Measurements from ENCODE around the gene NT5DC2.

The NT5DC2 gene

DNA sequence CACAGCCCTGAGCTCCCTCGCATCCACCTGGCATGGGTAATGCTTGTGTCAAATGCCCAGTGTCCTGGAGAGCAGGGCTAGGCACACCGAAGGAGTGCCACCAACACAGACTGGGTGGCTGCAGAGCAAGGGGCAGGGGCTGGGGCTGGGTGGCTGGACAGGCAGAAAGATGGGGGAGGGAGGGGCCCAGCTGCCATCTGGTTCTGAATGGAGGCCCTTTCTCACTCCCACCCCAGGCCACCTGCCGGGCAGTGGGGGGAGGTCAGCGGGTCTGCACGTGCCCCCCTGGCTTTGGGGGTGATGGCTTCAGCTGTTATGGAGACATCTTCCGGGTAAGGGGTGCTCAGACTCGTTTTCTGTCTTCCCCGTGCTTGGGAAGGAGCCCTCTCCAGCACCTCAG lies 21.6 kb downstream of the NT5DC2 start:
- Mint-ChIP-seq H3K9me3 (ENCODE audit: low read depth) (no peaks in the 10 kb centered on the region), H3K27me3 (no peaks in the 10 kb centered on the region), H3K4me3 (no peak overlapping the region), H3K36me3 (no peaks in the 10 kb centered on the region), H3K4me1 (ENCODE audit: low read depth) (no peaks in the 10 kb centered on the region), H3K27ac (no peak overlapping the region)

DNA sequence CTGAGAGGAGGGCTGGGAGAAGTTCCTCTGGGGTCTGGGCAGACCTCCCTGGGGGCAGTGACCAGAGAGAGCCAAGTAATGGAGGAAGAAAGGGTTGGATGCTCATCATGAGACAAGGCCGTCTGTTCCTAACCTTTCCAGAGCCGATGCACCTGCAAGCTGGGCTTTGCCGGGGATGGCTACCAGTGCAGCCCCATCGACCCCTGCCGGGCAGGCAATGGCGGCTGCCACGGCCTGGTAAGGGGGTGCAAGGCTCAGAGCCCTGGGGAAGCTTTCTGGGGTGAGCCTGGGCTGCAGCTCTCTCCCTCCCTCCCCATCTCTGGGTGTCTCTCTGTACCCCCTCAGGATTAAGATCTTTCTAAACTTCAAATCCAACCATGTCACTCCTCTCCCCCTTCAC lies 22.1 kb downstream of the NT5DC2 start:
- H3K4me1 Mint-ChIP-seq (ENCODE audit: low read depth) = no peaks in the 10 kb centered on the region
- H3K4me3 Mint-ChIP-seq = no peak overlapping the region
- no peak overlapping the region for H3K27ac Mint-ChIP-seq
- no peaks in the 10 kb centered on the region for H3K27me3 Mint-ChIP-seq
- H3K9me3 Mint-ChIP-seq (ENCODE audit: low read depth) = no peaks in the 10 kb centered on the region
- no peaks in the 10 kb centered on the region for H3K36me3 Mint-ChIP-seq

DNA sequence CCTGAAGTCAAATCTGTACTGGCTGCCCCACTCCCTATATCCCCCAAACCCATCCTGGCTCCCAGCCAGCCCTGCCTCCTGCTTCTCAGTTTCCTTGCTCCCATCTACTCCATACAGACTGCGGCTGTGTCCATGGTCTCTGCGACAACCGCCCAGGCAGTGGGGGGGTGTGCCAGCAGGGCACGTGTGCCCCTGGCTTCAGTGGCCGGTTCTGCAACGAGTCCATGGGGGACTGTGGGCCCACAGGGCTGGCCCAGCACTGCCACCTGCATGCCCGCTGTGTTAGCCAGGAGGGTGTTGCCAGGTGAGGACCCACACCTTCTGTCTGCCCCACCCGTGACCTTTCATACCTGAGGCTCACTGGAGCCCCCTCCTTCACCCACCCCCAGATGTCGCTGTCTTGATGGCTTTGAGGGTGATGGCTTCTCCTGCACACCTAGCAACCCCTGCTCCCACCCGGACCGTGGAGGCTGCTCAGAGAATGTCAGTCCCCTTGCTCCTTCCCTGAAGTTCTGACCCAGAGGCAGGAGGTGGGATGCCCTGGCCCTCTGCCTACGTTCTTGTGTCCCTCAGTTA lies 23.8 kb downstream of the NT5DC2 start:
- Mint-ChIP-seq H3K27me3 (no peaks in the 10 kb centered on the region), H3K27ac (no peak overlapping the region), H3K4me3 (no peak overlapping the region), H3K4me1 (ENCODE audit: low read depth) (no peaks in the 10 kb centered on the region), H3K36me3 (no peaks in the 10 kb centered on the region), H3K9me3 (ENCODE audit: low read depth) (no peaks in the 10 kb centered on the region)

DNA sequence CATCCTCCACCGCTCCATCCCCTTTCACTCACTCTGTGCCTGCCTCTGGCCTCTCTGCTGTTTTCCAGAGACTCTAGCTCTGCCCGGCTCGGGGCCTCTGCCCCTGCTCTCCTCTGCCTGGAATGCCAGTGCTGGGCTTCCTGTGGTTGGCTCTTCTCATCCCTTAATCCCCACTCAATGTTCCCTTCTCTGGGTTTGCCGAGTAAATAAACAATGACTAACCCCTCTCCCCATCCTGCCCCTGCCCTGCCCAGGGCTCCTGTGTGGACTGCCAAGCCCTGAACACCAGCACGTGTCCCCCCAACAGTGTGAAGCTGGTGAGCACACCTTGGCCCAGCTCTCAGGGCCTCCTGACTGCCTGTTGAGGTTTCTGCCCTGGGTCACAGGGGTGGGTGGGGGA lies 26.3 kb downstream of the NT5DC2 start:
- Mint-ChIP-seq H3K4me3 (no peak overlapping the region), H3K36me3 (no peaks in the 10 kb centered on the region), H3K27ac (no peak overlapping the region), H3K27me3 (no peaks in the 10 kb centered on the region), H3K9me3 (ENCODE audit: low read depth) (no peaks in the 10 kb centered on the region), H3K4me1 (ENCODE audit: low read depth) (no peaks in the 10 kb centered on the region)

DNA sequence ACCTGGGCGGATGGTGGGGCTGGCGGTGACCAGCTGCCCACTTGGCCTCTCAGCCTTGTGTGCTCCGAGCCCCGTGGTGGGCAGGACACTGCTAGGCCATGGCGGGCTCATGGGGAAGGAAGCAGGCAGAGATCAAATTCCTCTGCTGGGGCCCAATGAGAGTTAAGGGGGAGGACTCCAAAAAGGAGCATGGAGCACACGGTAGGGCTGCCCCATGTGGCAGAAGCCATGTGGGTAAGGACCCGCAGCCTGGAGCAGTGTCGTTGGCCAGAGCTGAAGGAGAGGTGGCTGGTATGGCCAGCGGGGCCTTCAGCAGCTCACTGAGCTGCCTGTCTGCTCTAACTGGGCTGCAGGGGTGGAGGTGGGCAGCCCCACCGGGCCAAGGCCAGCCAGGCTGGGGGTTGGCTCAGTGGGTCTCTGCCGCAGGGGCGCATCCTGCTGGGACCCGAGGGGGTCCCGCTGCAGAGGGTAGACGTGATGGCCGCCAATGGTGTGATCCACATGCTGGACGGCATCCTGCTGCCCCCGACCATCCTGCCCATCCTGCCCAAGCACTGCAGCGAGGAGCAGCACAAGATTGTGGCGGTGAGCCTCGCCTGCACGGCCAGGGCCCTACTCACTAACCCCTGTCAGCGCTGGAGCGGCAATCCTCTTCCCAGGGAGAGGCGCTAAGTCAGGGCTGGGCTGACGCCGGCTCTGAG lies 27.2 kb downstream of the NT5DC2 start:
- Mint-ChIP-seq H3K27ac (no peak overlapping the region), H3K36me3 (no peaks in the 10 kb centered on the region), H3K4me1 (ENCODE audit: low read depth) (no peaks in the 10 kb centered on the region), H3K27me3 (no peaks in the 10 kb centered on the region), H3K9me3 (ENCODE audit: low read depth) (no peaks in the 10 kb centered on the region), H3K4me3 (no peak overlapping the region)

DNA sequence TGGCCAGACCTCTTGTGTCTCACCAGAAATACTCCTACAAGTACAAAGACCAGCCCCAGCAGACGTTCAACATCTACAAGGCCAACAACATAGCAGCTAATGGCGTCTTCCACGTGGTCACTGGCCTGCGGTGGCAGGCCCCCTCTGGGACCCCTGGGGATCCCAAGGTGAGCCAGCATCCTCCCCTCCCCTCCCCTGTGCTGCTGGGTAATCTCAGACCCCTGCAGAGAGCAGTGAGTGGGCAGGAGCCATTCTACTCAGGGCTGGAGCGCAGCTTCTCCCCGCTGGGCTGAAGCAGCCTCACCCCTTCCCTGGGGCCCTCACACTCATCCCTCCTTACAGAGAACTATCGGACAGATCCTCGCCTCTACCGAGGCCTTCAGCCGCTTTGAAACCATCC lies 28.7 kb downstream of the NT5DC2 start:
- Mint-ChIP-seq H3K9me3 (ENCODE audit: low read depth) (no peaks in the 10 kb centered on the region), H3K4me3 (no peak overlapping the region), H3K36me3 (no peaks in the 10 kb centered on the region)

DNA sequence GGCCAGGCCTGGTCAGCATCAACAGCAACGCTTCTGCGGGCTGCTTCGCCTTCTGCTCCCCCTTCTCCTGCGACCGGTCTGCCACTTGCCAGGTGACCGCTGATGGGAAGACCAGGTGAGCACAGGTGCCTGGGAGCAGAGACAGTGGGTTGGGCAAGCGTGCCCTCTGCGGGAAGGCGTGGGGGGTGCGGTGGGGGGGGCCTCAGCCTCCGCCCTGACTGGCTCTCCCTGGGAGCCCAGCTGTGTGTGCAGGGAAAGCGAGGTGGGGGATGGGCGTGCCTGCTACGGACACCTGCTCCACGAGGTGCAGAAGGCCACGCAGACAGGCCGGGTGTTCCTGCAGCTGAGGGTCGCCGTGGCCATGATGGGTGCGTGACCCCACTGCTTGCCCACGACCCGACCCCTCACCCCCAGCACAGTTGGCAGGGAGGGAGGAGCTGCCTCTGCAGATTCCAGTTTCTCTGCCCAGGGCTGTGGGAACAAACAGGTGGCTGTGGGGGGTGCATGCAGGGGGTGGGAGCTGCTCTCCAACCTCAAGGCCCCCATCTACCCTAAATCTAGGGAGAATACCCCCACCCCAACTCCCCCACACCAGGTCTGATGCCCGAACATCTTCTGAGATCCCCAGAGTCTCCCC lies 29.8 kb downstream of the NT5DC2 start:
- no peaks in the 10 kb centered on the region for H3K27me3 Mint-ChIP-seq
- H3K4me1 Mint-ChIP-seq (ENCODE audit: low read depth) = no peaks in the 10 kb centered on the region
- H3K27ac Mint-ChIP-seq = no peak overlapping the region
- no peaks in the 10 kb centered on the region for H3K36me3 Mint-ChIP-seq
- H3K4me3 Mint-ChIP-seq = no peak overlapping the region
- no peaks in the 10 kb centered on the region for H3K9me3 Mint-ChIP-seq (ENCODE audit: low read depth)

More for the DNA sequence above, 28.7 kb downstream of the NT5DC2 start:
- H3K27ac Mint-ChIP-seq = no peak overlapping the region
- H3K27me3 Mint-ChIP-seq = no peaks in the 10 kb centered on the region
- H3K4me1 Mint-ChIP-seq (ENCODE audit: low read depth) = no peaks in the 10 kb centered on the region

DNA sequence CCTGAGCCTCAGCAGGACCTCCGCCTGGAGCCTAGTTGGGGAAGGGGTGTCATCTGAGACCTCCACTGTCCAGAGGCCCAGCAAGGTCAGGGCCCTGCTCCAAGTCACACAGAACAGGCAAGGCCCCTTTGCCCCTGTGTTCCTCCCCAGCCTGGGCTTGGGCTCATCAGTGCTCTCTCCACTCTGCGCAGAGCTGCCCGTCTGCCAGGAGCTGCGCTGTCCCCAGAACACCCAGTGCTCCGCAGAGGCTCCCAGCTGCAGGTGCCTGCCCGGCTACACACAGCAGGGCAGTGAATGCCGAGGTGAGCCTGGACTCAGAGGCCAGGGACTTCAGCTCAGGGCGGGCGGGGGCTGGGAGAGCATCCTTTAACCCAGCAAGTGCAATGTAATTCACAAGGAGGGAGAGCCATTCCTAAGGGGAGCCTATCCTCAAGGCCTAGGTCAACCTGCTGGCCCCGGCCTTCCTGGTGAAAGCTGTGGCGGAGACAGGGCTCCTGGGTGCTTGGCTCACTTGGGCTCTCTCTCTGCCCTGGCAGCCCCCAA lies 30.8 kb downstream of the NT5DC2 start:
- H3K27ac Mint-ChIP-seq = no peak overlapping the region
- no peaks in the 10 kb centered on the region for H3K36me3 Mint-ChIP-seq
- H3K4me1 Mint-ChIP-seq (ENCODE audit: low read depth) = no peaks in the 10 kb centered on the region
- H3K9me3 Mint-ChIP-seq (ENCODE audit: low read depth) = no peaks in the 10 kb centered on the region
- no peak overlapping the region for H3K4me3 Mint-ChIP-seq
- H3K27me3 Mint-ChIP-seq = no peaks in the 10 kb centered on the region

DNA sequence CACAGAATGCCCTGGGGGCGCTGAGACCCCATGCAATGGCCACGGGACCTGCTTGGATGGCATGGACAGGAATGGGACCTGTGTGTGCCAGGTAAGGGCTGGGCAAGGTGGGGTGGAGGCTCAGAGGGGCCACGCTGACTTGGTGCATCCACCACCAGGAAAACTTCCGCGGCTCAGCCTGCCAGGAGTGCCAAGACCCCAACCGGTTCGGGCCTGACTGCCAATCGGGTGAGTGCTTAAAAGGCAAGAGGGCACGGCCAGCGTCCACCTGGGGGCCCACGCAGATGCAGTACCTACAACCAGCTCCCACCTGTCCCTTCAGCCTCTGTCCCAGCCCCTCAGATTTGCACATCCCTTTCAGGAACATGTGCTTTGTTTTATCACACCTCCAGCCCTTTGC lies 31.7 kb downstream of the NT5DC2 start:
- Mint-ChIP-seq H3K4me3 (no peak overlapping the region), H3K36me3 (no peaks in the 10 kb centered on the region), H3K27me3 (no peaks in the 10 kb centered on the region), H3K27ac (no peak overlapping the region), H3K4me1 (ENCODE audit: low read depth) (no peaks in the 10 kb centered on the region), H3K9me3 (ENCODE audit: low read depth) (no peaks in the 10 kb centered on the region)

DNA sequence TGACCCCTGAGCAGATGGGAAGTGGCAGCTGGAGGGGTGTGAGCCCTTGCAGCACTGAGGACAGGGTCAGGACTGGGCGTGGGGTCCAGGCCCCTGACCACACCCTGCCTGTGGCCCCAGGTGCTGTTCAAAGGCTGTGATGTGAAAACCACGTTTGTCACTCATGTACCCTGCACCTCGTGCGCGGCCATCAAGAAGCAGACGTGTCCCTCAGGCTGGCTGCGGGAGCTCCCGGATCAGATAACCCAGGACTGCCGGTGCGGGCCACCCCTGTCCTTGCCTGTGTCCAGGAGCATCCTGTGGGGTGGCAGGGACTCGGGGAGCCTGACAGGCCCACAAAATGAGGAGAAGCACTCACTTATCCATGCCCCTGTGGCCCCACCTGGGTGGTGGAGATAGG lies 32.6 kb downstream of the NT5DC2 start:
- Mint-ChIP-seq H3K4me3 (no peak overlapping the region), H3K36me3 (no peaks in the 10 kb centered on the region), H3K27ac (no peak overlapping the region), H3K27me3 (no peaks in the 10 kb centered on the region), H3K9me3 (ENCODE audit: low read depth) (no peaks in the 10 kb centered on the region), H3K4me1 (ENCODE audit: low read depth) (no peaks in the 10 kb centered on the region)

DNA sequence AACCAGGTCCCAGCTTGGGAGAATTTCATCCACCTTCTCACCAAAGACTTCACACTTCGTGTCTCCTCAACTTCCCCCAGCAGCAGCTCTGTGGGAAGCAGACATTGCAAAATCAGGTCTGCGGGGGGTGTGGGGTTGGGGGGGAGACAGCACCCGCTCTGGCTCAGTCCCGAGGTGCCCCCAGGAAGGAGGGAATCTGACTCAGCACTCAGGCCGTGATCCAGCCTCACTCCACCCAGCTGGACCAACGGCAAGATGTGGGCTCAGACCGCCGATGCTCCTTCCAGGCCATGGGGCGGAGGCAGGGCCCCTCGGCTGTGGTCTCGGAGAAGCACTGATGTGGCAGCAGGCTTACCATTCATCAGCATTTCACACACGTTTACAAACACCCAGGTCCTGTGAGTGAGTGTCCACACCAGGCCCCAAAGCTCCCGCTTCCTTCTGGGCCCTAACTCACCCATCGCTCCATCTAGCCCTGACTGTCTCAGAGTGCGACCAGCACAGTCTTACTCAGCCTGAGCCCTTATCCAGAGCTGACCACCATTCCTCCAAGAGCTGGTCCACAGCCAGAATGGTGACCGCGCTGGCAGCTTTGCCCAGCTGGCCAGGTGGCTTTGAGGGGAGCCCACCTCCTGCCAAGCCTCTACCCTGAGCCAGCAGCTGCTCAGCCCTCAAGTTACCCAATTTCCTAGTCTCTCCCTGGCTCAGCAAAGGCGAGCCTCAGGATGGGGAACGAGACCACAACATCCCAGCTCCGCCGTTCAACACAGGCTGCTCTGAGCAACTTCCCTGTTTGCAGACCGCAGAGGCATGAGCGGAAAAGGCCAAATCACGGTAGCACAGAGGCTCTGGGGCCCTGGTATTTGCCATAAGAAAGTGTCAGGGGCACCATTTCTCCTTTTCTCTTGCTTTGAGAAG lies 35.3 kb downstream of the NT5DC2 start:
- Mint-ChIP-seq H3K4me1 (ENCODE audit: low read depth) (peaks cover 3% of the 10 kb centered on the region), H3K36me3 (no peaks in the 10 kb centered on the region), H3K4me3 (no peak overlapping the region), H3K27ac (no peak overlapping the region), H3K27me3 (no peaks in the 10 kb centered on the region), H3K9me3 (ENCODE audit: low read depth) (no peaks in the 10 kb centered on the region)

DNA sequence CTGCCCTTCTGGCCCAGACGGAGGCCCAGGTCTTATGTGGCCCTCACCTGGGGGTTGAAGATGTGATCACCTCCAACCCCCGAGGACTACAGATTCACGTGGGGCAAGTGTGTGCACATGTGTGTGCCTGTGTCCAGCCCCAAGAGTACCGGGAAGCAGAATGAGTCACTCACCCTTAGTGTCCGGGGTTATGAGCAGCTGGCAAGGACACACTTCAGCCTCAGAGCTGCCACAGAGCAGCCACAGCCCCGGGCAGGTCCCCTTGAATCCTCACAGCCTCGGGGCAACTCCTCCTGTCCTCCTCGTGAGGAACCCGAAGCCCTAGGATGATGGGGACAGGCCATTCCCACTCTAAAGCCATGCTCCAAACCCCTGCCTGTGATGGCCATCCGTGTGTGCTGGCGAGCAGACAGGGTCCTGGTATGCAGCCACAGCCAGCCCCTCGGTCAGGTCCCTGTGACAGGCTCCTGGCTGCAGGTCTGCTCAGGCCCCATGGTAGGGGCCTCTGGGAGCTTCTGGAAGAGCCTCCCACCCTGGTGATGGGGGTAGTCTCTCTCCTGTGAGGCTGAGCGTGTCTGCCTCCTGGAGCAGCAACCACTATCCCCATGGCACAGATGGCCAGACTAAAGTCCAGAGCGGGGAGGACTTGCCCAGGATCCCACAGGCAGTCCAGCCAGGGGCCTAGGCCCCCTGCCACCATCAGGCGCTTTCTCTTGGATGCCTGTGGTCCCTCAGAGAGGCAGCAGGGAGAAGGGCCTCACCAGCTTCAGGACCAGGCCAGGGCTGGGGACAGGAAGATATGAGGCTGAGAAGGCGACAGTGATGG lies 37.7 kb downstream of the NT5DC2 start:
- peaks cover 3% of the 10 kb centered on the region for H3K4me1 Mint-ChIP-seq (ENCODE audit: low read depth)
- no peaks in the 10 kb centered on the region for H3K9me3 Mint-ChIP-seq (ENCODE audit: low read depth)
- H3K27me3 Mint-ChIP-seq = no peaks in the 10 kb centered on the region
- no peak overlapping the region for H3K27ac Mint-ChIP-seq
- H3K4me3 Mint-ChIP-seq = no peak overlapping the region
- no peaks in the 10 kb centered on the region for H3K36me3 Mint-ChIP-seq

DNA sequence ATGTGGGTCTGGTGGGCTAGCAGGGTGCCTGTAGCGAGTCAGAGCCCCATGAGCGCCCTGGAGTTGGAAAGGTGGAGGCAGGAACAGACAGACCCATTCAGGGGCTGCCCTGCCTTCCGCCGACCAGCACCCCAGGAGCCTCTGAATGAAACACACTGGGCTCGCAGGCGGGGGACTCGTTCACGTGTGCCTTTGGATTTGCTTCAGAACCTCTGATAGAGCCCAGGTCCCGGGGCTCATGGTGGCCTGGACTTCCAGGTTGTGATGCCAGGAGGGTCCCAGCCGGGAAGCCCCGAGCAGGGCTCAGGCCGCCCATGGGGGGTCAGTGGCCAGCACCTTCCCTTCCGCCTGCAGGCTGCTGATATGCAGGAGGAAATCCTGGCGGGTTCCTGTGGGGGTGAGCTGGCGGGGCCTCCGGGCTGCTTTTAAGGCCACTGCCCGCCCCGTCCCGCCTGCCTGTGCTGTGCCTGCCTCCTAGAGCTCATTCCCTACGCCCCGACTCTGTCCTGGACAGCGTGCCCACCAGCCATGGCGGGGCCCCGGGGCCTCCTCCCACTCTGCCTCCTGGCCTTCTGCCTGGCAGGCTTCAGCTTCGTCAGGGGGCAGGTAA lies 38.7 kb downstream of the NT5DC2 start, which contains the start of gene STAB1:
Gene STAB1, plus strand, starts transcription at position 453 of the 610 bp plus-strand sequence. Its CDS starts 76 bp downstream, at position 529.
- Mint-ChIP-seq H3K4me1 (ENCODE audit: low read depth) (peaks cover 3% of the 10 kb centered on the region), H3K27me3 (no peaks in the 10 kb centered on the region), H3K4me3 (no peak within 1 kb of the TSS), H3K36me3 (no peaks in the 10 kb centered on the region), H3K27ac (no peak within 1 kb of the TSS), H3K9me3 (ENCODE audit: low read depth) (no peaks in the 10 kb centered on the region)

DNA sequence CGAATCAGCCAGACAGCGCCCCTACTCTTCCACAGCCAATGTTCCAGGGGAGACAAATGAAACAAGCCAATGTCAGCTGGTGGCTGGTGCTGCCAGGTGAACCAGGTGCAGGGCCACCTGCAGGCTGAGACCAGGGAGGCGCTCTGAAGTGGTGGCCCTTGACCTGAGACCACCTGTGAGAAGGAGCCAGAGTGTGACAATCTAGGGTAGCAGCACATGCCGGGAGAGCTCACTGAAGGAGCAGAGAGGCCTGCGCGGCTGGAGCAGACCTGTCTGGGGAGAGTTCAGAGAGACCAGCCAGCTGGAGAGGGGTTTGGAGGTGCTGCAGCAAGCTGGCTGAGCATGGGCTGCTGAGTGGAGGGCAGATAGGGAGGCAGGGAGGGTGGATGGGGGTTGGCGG lies 39.2 kb downstream of the NT5DC2 start:
- no peaks in the 10 kb centered on the region for H3K36me3 Mint-ChIP-seq
- no peak overlapping the region for H3K27ac Mint-ChIP-seq
- no peaks in the 10 kb centered on the region for H3K9me3 Mint-ChIP-seq (ENCODE audit: low read depth)
- H3K4me3 Mint-ChIP-seq = no peak overlapping the region
- H3K4me1 Mint-ChIP-seq (ENCODE audit: low read depth) = peaks cover 3% of the 10 kb centered on the region
- H3K27me3 Mint-ChIP-seq = no peaks in the 10 kb centered on the region

Data from activated naive CD8-positive, alpha-beta T cell (primary cell).